ENCODE results near the gene NELL1. TPM values are rescaled to one million over a fixed set of nuclear protein-coding genes. Genes with fewer than 3 reads are reported as not detected.

NELL1 gene
- total and polyA plus RNA-seq, 2 experiments from 2014 or later, result 1.6 TPM; not detected in 1

DNA sequence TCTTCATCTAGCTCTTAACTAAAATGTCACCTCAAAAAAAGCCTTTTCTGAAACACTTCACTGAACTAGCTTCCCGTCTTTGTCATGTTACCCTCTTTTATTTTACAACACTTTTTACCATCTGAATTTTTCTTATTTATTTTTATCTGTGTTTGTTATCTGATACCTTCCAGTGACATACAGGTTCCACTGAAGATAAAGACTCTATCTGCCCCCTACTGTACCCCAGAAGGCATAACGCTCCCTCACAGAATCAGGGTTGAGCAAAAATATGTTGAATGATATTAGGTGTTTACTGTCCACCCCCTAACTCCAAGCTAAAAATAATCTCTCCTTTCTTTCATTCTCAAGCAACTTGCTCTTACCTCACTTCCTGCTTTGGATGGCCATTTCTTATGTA is 654.2 kb downstream of the NELL1 start:
- DNase-seq (ENCODE audit: low spot score), result peak; percentile 49
- H3K36me3 Mint-ChIP-seq (ENCODE audit: low read depth), result peaks cover 14% of the 10 kb centered on the region
- ATAC-seq, result peak; percentile 60
- H3K79me2 ChIP-seq (replicated peaks; ENCODE audit: insufficient read depth), result no peaks in the 10 kb centered on the region
- peaks cover 16% of the 10 kb centered on the region for H3K4me1 ChIP-seq (ENCODE audit: insufficient read depth)
- no peak overlapping the region for H3K4me3 Mint-ChIP-seq
- no peak overlapping the region for H3K27ac ChIP-seq (ENCODE audit: low read depth)
- TF ChIP-seq EZH2 (IDR thresholded peaks at IDR 0.05; ENCODE audit: low read depth, unreplicated experiment), result no peak
- no peak for TF ChIP-seq ZNF462 (CRISPR knock-in tag; IDR thresholded peaks at IDR 0.05)
- TF ChIP-seq CTCF (conservative IDR thresholded peaks at IDR 0.05; ENCODE audit: low read depth in 2 of 2), result peak; percentile 72 to 83
- TF ChIP-seq, protein P1, sequence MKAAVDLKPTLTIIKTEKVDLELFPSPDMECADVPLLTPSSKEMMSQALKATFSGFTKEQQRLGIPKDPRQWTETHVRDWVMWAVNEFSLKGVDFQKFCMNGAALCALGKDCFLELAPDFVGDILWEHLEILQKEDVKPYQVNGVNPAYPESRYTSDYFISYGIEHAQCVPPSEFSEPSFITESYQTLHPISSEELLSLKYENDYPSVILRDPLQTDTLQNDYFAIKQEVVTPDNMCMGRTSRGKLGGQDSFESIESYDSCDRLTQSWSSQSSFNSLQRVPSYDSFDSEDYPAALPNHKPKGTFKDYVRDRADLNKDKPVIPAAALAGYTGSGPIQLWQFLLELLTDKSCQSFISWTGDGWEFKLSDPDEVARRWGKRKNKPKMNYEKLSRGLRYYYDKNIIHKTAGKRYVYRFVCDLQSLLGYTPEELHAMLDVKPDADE (IDR thresholded peaks at IDR 0.05), result no peak
- TF ChIP-seq NANOG (IDR thresholded peaks at IDR 0.05; ENCODE audit: borderline replicate concordance), result 0 out of 2 replicates have a peak, but pooled peaks have one; percentile 23
- peaks cover 34% of the 10 kb centered on the region for H3K4me1 Mint-ChIP-seq
- H3K9me3 Mint-ChIP-seq, result peaks cover 16% of the 10 kb centered on the region
- H3K27me3 ChIP-seq (ENCODE audit: insufficient read depth), result no peaks in the 10 kb centered on the region
- no peaks in the 10 kb centered on the region for H3K9me2 ChIP-seq (ENCODE audit: insufficient read depth)
- H3K27ac Mint-ChIP-seq, result peak overlapping the region; percentile 55; the same call in 1 of the 2 replicates
- H4K20me1 ChIP-seq (replicated peaks; ENCODE audit: insufficient read depth), result no peaks in the 10 kb centered on the region
- no peaks in the 10 kb centered on the region for H3F3A ChIP-seq (replicated peaks; ENCODE audit: low read depth)
- H3K4me3 ChIP-seq, result no peak overlapping the region
- 0 out of 2 replicates have a peak, but pooled peaks cover 3% of the 10 kb centered on the region for H3K36me3 ChIP-seq (ENCODE audit: insufficient read depth)
- no peak overlapping the region for H2AFZ ChIP-seq
- H3K4me2 ChIP-seq, result no peak overlapping the region
- peaks cover 1% of the 10 kb centered on the region for H3K27me3 Mint-ChIP-seq (ENCODE audit: insufficient read depth, low read depth, poor library complexity)

Data from GM23338 (cell line).